ENCODE data around the gene MIB2.

The MIB2 gene

GRCh38 chr1:1613509-1614082, 1.7 kb upstream of the MIB2 start:
- TF ChIP-seq, protein P1, sequence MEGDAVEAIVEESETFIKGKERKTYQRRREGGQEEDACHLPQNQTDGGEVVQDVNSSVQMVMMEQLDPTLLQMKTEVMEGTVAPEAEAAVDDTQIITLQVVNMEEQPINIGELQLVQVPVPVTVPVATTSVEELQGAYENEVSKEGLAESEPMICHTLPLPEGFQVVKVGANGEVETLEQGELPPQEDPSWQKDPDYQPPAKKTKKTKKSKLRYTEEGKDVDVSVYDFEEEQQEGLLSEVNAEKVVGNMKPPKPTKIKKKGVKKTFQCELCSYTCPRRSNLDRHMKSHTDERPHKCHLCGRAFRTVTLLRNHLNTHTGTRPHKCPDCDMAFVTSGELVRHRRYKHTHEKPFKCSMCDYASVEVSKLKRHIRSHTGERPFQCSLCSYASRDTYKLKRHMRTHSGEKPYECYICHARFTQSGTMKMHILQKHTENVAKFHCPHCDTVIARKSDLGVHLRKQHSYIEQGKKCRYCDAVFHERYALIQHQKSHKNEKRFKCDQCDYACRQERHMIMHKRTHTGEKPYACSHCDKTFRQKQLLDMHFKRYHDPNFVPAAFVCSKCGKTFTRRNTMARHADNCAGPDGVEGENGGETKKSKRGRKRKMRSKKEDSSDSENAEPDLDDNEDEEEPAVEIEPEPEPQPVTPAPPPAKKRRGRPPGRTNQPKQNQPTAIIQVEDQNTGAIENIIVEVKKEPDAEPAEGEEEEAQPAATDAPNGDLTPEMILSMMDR (IDR thresholded peaks at IDR 0.05): no peak

- TF ChIP-seq, protein P1 (IDR thresholded peaks at IDR 0.05): no peak
Observed at GRCh38 chr1:1614204-1614953, 921 bp upstream of the MIB2 start.

DNA sequence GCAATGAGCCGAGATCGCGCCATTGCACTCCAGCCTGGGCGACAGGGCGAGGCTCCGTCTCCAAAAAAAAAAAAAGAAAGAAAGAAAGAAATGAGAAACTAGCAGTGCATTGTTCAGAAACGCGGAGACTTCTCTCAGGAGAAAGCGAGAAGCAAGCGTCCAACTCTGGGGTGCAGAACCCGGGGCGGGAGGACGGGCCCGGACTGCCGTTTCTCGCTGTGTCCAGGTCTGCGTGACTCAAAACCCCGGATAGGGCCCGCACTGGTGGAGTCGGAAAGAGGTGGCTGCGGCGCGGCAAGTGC, 395 bp upstream of the MIB2 start:
- TF ChIP-seq, protein P1 (IDR thresholded peaks at IDR 0.05): no peak

DNA sequence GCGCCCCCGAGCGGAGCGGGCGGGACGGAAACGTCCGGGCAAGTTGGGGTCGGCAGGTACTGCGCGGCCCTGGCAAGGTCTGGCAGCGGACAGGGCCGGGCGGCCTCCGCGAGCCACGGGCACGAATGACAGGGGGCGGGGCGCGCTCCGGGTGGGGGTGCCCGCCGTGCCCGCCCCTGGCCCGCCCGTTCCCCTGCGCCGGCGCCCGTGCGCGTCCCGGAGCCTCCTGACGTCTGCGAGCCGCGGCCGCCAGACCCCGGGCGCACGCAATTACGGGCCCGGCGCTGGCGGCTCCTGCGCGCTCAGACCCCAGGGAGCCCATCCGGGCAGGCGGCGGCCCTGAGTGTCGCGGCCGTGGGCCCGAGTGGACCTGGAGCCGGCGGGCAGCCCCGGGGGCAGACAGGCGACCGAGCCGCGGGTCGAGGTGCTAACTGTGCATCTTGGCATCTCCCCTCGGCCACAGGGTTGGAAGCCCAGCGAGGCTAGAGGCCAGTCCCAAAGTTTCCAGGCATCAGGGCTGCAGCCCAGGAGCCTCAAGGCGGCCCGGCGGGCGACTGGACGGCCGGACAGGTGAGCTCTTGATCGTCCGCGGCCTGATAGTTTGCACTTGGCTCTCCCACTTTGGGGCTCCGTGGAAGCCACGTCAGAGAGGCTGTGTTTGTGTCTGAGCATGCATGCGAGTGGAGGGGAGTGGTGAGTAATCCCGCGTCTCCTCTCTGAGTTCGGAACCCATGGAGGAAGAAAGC, 918 bp downstream of the MIB2 start:
- TF ChIP-seq, protein P1 (IDR thresholded peaks at IDR 0.05): no peak

DNA sequence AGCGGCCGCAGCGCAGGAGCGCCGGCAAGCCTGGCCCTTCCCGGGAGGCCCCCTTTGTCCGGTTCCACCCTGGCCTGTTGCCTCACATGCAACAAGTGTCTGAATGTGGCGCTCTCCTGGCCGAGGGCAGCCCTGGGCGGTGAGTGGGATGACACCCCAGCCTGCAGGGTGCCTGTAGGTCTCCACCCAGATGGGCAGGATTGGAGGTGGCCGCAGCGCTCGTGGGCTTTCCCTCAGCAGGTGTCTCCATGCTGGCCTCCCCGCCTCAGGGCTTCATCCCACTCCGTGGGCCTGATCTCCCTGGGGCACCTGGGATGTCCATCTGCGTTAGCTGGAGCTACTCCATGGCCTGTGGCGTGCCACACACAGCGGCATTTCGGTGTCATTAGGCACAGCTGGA, 1.5 kb downstream of the MIB2 start:
- TF ChIP-seq, protein P1 (IDR thresholded peaks at IDR 0.05): no peak

- TF ChIP-seq, protein P1 (IDR thresholded peaks at IDR 0.05): no peak
Observed at GRCh38 chr1:1617516-1617915, 2.2 kb downstream of the MIB2 start.

DNA sequence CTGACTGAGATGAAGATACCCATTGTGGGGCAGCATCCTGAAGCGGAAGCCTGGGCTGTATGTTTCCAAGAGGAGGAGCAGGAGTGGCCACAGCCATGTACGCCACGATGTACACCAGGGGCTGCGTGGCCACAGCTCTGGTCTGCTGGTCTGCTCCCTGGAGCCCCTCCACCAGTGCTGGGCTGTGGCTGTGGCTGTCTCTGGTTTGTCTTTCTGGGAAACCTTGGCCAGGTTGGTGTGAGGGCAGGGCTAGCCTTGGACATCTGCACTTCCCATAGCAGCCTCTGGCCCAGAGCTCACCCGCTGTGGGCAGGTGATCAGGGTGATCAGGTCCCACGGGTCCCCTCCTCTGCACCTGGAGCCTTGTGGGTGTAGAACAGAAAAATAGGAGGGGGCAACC, 2.6 kb downstream of the MIB2 start:
- TF ChIP-seq, protein P1 (IDR thresholded peaks at IDR 0.05): no peak

Measured in LNCAP (cell line).